Tibial nerve (tissue), 4 donors: Measurements from ENCODE around the gene TRABD2A.

Experiments
- CTCF ChIP-seq, 5 experiments: fragments of 200-600 bp in 3 of 5; fragments of 450-650 bp in 2 of 5; sonication (generic) in 3 of 5; IDR thresholded peaks; one replicate each; pipeline ENCODE4 v1.5.1; 2016 to 2019; ENCODE audit warnings: antibody characterized with exemption in 5 of 5, mild to moderate bottlenecking in 3 of 5, moderate library complexity in 2 of 5
- EP300 ChIP-seq, 2 donors: sonication (generic); formaldehyde crosslinking; IDR thresholded peaks; one replicate each; pipeline ENCODE4 v1.6.1; 2017; ENCODE audit warnings: antibody characterized with exemption in 2 of 2, mild to moderate bottlenecking in 1 of 2
- POLR2A ChIP-seq, 2 donors: fragments of 450-650 bp; IDR thresholded peaks; one replicate each; pipeline ENCODE4 v1.6.1; 2017; ENCODE audit warnings: antibody characterized with exemption in 2 of 2, mild to moderate bottlenecking in 2 of 2, moderate library complexity in 2 of 2

GRCh38 chr2:84788498-84788897 is 92.4 kb downstream of the TRABD2A start:
- TF ChIP-seq POLR2A (IDR thresholded peaks at IDR 0.05) (no peak), EP300 (IDR thresholded peaks at IDR 0.05) (no peak), CTCF (IDR thresholded peaks at IDR 0.05) (no peak)
